Activated CD4-positive, alpha-beta T cell treated with anti-CD3 and anti-CD28 coated beads, Interleukin-2, Interleukin-6, amounts not matched to agents 100 ng/mL and 50 ng/mL, durations not matched to agents 16 hours and 8 hours (primary cell): ENCODE data around the gene UBE2Q2.

ENCODE experiments used
- DNase-seq: peaks from one replicate; pipeline ENCODE4 v3.0.0-alpha.2; 2020

UBE2Q2 gene

GRCh38 chr15:75928680-75929608 is 85.7 kb downstream of the UBE2Q2 start:
- no peak for DNase-seq

DNA sequence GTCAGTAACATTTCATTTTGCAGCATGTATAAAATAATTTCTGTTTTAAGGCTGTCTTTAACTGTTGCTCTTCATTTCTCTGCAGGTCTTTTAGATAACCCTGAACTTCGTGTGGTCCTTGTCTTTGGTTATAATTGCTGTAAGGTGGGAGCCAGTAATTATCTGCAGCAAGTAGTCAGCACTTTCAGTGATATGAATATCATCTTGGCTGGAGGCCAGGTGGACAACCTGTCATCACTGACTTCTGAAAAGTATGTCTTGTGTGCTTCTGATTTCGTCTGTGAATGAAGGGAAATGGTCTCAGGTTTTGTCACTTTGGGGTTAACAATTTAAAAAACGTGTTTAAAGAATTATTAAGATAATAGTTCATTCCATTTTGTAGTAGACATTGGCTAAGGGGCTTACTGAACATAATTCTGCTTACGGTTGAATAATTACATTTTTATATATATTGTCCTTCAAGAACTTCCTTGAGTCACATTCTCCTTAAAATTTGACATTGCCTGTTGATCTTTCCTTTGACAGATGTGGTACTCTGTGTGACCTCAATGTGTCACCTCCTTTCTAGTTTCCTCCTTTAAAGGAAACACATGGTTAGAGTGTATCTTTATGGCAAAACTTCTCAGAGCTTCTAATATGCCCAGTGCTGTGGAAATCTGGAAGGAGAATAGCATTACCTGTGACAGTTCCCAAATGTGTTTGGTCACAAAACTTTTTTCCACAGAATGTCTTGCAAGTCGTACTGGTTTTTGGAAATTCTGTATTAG is 86.7 kb downstream of the UBE2Q2 start:
- DNase-seq, result no peak

GRCh38 chr15:75930866-75931265 is 87.6 kb downstream of the UBE2Q2 start:
- DNase-seq, result no peak

DNA sequence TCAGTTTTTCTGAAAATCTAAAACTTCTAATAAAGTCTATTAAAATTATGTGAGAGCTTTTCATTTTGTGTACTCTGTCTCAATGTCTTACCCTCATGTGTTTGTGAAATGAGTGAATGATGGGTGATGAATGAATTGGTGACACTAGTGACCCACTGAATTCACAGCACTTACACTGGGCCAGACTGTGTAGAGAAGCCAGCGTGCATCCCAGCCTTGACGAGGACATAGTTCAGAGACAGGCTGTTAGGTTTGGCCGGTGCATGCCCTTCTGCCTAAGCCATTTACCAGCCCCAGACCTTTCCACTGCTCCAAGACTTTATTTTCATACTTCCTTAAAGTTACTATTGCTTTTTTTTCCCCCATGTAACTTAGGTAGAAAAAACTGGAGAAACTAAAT is 99.2 kb downstream of the UBE2Q2 start:
- DNase-seq, result no peak

- no peak for DNase-seq
Observed at GRCh38 chr15:75943246-75943645, 100.0 kb downstream of the UBE2Q2 start.

DNA sequence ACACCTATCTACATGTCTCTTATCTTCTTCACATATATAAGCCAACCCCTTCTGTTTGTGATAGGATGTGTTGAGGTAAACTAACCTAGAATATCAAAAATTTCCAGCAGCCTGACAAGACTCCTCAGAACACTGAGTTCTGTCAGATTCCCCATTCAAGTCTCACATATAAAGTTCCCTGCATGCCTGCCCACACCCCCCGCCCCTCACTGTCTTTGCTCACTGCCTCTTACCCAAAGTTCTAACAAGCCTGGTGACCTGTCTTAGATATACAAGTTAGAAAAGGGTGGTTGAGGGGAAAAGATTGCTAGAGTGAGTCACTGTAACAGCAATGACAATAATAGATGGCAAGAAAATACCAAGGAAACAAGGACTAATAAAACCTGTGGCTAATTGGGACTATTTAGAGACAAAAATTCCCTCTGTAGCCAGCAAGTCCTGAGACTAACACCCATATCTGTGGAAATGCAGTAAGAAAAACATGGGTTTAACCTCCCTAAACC is 100.5 kb downstream of the UBE2Q2 start:
- DNase-seq, result no peak

- DNase-seq, result no peak
Observed at GRCh38 chr15:75945953-75946352, 102.7 kb downstream of the UBE2Q2 start.

- no peak for DNase-seq
Observed at GRCh38 chr15:75947092-75947491, 103.8 kb downstream of the UBE2Q2 start.

- DNase-seq, result no peak
Observed at GRCh38 chr15:75948761-75949296, 105.6 kb downstream of the UBE2Q2 start.
